Activated CD8-positive, alpha-beta T cell treated with anti-CD3 and anti-CD28 coated beads for 36 hours (primary cell): ENCODE measurements around the gene VSTM2B. TPM values are rescaled to one million over a fixed set of nuclear protein-coding genes. Genes with fewer than 3 reads are reported as not detected.

Experiments
- ATAC-seq: fragments of 200-7000 bp; cut with Tn5 transposase; one replicate; pipeline ENCODE4 v1.10.0; 2021; ENCODE audit warnings: mild to moderate bottlenecking, moderate library complexity
- CTCF ChIA-PET: fragments of 350-600 bp; sonication (Branson Sonifier 250); formaldehyde crosslinking; loops from one replicate; lab custom pipeline; 2021; ENCODE audit warnings: antibody characterized with exemption; lab: Charles Lee
- POLR2A ChIA-PET: fragments of 350-600 bp; sonication (Branson Sonifier 250); formaldehyde crosslinking; loops from one replicate; lab custom pipeline; 2021; ENCODE audit warnings: antibody characterized with exemption; lab: Charles Lee
- DNase-seq: peaks from one replicate; pipeline ENCODE4 v3.0.0-alpha.2; 2020
- H3K27ac Mint-ChIP-seq: one replicate; pipeline ENCODE4 v1.8.0; 2021; ENCODE audit warnings: mild to moderate bottlenecking, mixed read lengths
- H3K27me3 Mint-ChIP-seq: one replicate; pipeline ENCODE4 v1.8.0; 2021; ENCODE audit warnings: mixed read lengths
- H3K36me3 Mint-ChIP-seq: one replicate; pipeline ENCODE4 v1.8.0; 2021; ENCODE audit warnings: low read depth, mixed read lengths
- H3K4me1 Mint-ChIP-seq: one replicate; pipeline ENCODE4 v1.8.0; 2021; ENCODE audit warnings: low read depth, mixed read lengths
- H3K4me3 Mint-ChIP-seq: one replicate; pipeline ENCODE4 v1.8.0; 2021; ENCODE audit warnings: mild to moderate bottlenecking, moderate library complexity, mixed read lengths
- H3K9me3 Mint-ChIP-seq: one replicate; pipeline ENCODE4 v1.8.0; 2021; ENCODE audit warnings: mixed read lengths
- intact Hi-C: fragments of 100-400 bp; cut with micrococcal nuclease; formaldehyde crosslinking; loops from one replicate; pipeline ENCODE4 v1.10.0; 2022
- total RNA-seq, 2 experiments: library from RNA; stranded (reverse); gene quantifications; one replicate each; pipeline ENCODE4 v1.2.3, GENCODE V29; 2021
- TF ChIP-seq, protein P1 (sequence below): fragments of 200-600 bp; IDR thresholded peaks from one replicate; pipeline ENCODE4 v1.8.0; 2022; ENCODE audit warnings: antibody characterized with exemption, mild to moderate bottlenecking

The VSTM2B gene
- total RNA-seq, 2 experiments from 2014 or later, result not detected

- ChIA-PET CTCF (interaction anchor here (1.0 to 1.7 kb wide), 3 partner anchors 13 to 128 kb away, joined by 3 to 5 read pairs (median 4); partner anchors contain the start of gene POP4), POLR2A (interaction anchor here (1.6 to 2.2 kb wide), 2 partner anchors 10 to 11 kb away, joined by 6 read pairs; no protein-coding TSS in a partner anchor)
- Mint-ChIP-seq H3K36me3 (peaks cover 4% of the 10 kb centered on the region), H3K4me1 (peaks cover 26% of the 10 kb centered on the region), H3K27me3 (peaks cover 22% of the 10 kb centered on the region), H3K4me3 (no peak overlapping the region), H3K27ac (no peak overlapping the region), H3K9me3 (peaks cover 20% of the 10 kb centered on the region)
- TF ChIP-seq, protein P1, sequence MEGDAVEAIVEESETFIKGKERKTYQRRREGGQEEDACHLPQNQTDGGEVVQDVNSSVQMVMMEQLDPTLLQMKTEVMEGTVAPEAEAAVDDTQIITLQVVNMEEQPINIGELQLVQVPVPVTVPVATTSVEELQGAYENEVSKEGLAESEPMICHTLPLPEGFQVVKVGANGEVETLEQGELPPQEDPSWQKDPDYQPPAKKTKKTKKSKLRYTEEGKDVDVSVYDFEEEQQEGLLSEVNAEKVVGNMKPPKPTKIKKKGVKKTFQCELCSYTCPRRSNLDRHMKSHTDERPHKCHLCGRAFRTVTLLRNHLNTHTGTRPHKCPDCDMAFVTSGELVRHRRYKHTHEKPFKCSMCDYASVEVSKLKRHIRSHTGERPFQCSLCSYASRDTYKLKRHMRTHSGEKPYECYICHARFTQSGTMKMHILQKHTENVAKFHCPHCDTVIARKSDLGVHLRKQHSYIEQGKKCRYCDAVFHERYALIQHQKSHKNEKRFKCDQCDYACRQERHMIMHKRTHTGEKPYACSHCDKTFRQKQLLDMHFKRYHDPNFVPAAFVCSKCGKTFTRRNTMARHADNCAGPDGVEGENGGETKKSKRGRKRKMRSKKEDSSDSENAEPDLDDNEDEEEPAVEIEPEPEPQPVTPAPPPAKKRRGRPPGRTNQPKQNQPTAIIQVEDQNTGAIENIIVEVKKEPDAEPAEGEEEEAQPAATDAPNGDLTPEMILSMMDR, result no peak
- no peak for DNase-seq
- ATAC-seq, result no peak
- intact Hi-C loops, result loop anchor here (5.0 kb wide), 1 partner anchor 56 kb away; no protein-coding TSS in a partner anchor
These were observed 62.3 kb downstream of the VSTM2B start for GRCh38 chr19:29588095-29588494.

- H3K27ac Mint-ChIP-seq, result no peak overlapping the region
- intact Hi-C loops, result no loop called here
- DNase-seq (no peak), ATAC-seq (no peak)
- CTCF ChIA-PET, result interaction anchor here (0.6 kb wide), 1 partner anchor 13 kb away, joined by 4 read pairs; no protein-coding TSS in a partner anchor
- peaks cover 27% of the 10 kb centered on the region for H3K27me3 Mint-ChIP-seq
- peaks cover 15% of the 10 kb centered on the region for H3K4me1 Mint-ChIP-seq
- TF ChIP-seq, protein P1, result no peak
- H3K9me3 Mint-ChIP-seq, result peaks cover 20% of the 10 kb centered on the region
- POLR2A ChIA-PET, result no interaction called here
- H3K4me3 Mint-ChIP-seq, result no peak overlapping the region
- peaks cover 4% of the 10 kb centered on the region for H3K36me3 Mint-ChIP-seq
These were observed 64.5 kb downstream of the VSTM2B start for GRCh38 chr19:29590278-29590677.

DNA sequence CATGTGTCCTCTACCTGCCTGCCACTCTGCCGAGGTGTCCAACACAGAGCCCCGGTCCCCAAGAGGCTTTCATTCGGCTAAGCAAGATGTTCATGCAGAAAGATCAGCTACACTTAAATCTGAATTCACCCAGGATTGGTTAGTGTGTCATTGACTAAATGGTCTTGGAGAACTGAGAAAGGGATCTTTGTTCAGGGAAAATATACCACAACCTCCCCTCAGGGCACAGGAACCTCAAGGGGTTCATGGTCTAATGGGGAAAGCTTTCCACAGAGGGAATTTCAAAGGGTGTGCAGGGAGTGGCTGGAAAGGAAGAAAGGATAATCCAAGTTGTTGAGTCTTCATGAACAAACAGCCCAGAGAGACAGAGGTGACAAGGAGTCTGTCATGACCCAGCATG lies 65.9 kb downstream of the VSTM2B start:
- Mint-ChIP-seq H3K4me1 (peaks cover 14% of the 10 kb centered on the region), H3K27ac (no peak overlapping the region), H3K4me3 (no peak overlapping the region), H3K9me3 (peaks cover 20% of the 10 kb centered on the region), H3K27me3 (peaks cover 24% of the 10 kb centered on the region), H3K36me3 (peaks cover 4% of the 10 kb centered on the region)
- POLR2A ChIA-PET, result no interaction called here
- no peak for DNase-seq
- TF ChIP-seq, protein P1, result no peak
- intact Hi-C loops, result no loop called here
- CTCF ChIA-PET, result no interaction called here
- ATAC-seq, result no peak

DNA sequence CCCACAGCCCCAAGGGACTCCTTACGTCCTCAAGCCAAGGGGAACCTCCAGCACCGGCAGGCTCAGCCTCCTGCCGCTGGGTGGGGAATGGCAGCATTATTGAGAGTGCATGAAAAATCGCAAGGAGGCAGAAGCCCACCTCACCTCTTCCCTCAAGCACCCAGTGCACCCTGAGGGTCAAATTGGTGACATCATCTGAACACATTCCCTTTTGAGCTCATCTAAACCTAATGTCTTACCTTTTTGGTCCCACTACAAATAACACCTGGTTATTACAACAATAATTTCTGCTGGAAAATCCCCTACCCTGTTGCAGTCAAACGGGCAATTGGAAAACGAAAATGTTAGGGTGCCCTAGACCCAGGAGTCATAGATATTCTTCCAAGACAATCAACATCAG lies 68.1 kb downstream of the VSTM2B start:
- peaks cover 10% of the 10 kb centered on the region for H3K9me3 Mint-ChIP-seq
- peaks cover 25% of the 10 kb centered on the region for H3K27me3 Mint-ChIP-seq
- no peak for DNase-seq
- H3K27ac Mint-ChIP-seq, result no peak overlapping the region
- TF ChIP-seq, protein P1, result no peak
- no peaks in the 10 kb centered on the region for H3K4me1 Mint-ChIP-seq
- ChIA-PET CTCF (no interaction called here), POLR2A (no interaction called here)
- intact Hi-C loops, result no loop called here
- ATAC-seq, result no peak
- H3K4me3 Mint-ChIP-seq, result no peak overlapping the region
- H3K36me3 Mint-ChIP-seq, result peaks cover 4% of the 10 kb centered on the region

DNA sequence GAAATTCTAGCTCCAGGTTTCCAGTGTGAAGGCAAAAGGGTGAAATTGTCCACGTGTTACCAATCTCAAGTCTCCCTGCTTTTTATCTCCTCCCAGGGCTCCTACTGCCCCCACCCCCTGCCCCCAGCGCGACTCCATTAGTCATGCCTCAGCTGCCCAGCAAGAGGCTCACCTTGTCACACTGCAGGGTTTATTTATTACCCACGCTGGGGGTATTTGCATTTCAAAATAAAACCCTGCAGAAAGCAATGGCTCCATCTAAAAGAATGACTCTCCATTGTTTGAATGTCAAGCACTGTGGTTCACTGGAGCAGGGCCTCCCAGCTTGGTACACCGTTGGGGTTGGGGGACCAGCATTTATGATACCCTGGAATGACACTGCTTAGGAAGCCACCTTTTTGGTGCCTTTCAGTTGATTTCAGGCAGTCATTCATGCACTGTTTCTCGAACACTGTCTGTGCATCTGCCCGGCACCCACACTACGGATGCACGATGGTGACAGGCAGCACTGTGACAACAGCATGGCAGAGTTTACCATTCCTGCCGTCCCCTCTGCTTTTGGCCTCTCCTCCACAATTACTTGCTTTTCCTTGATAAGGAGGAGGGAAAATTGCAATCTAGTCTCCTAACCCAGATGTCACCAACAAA lies 70.4 kb downstream of the VSTM2B start:
- H3K4me3 Mint-ChIP-seq, result no peak overlapping the region
- H3K36me3 Mint-ChIP-seq, result no peaks in the 10 kb centered on the region
- no peak overlapping the region for H3K27ac Mint-ChIP-seq
- no peaks in the 10 kb centered on the region for H3K4me1 Mint-ChIP-seq
- TF ChIP-seq, protein P1, result no peak
- CTCF ChIA-PET, result interaction anchor here (2.0 kb wide), 1 partner anchor 14 kb away, joined by 11 read pairs; no protein-coding TSS in a partner anchor
- H3K9me3 Mint-ChIP-seq, result no peaks in the 10 kb centered on the region
- peaks cover 18% of the 10 kb centered on the region for H3K27me3 Mint-ChIP-seq
- ATAC-seq (no peak), DNase-seq (no peak)
- POLR2A ChIA-PET, result interaction anchor here (1.9 kb wide), 1 partner anchor 10 kb away, joined by 8 read pairs; the partner anchor contains the start of gene POP4
- intact Hi-C loops, result no loop called here
